A549 (cell line): ENCODE measurements around the gene SLC34A1. TPM values are rescaled to one million over a fixed set of nuclear protein-coding genes. Genes with fewer than 3 reads are reported as not detected.
A peak's percentile ranks its signal among the peaks of the same experiment; 100 is the strongest.
"Not testable (repeated sequence)": the region's sequence is repeated elsewhere in the genome, so short reads cannot be mapped to it uniquely, and the experiment has no call there.

ENCODE experiments used
- ATAC-seq, 2 experiments: fragments of 200-7000 bp in 1 of 2; fragments of >200 bp in 1 of 2; cut with Nextera tagmentation in 1 of 2; cut with Tn5 transposase in 1 of 2; 3 replicates each; pipeline versions ENCODE4 v1.8.0 to v1.9.1; 2018 to 2020; ENCODE audit warnings: mild to moderate bottlenecking in 1 of 2, moderate library complexity in 1 of 2
- CTCF ChIA-PET: fragments of 300-600 bp; sonication (Branson Sonifier 250); formaldehyde crosslinking; extraction: SDS; loops from one replicate; lab custom pipeline; 2021; ENCODE audit warnings: antibody characterized with exemption, inconsistent platforms; lab: Yijun Ruan, JAX
- POLR2A ChIA-PET: fragments of 350-600 bp; formaldehyde crosslinking; extraction: SDS; loops from one replicate; lab custom pipeline; 2021; ENCODE audit warnings: antibody characterized with exemption, inconsistent platforms; lab: Yijun Ruan, JAX
- DNase-seq, 2 experiments: peaks; one replicate each; pipeline versions ENCODE4 v3.0.0 to v3.0.0-alpha.2; 2011 to 2016; ENCODE audit warnings: low read depth in 1 of 2, low spot score in 1 of 2
- FAIRE-seq: peaks from 2 replicates; lab custom pipeline; 2011; peaks lifted over from hg19 to GRCh38; lab: Jason Lieb, UNC
- H3K27ac ChIP-seq, 2 experiments: fragments of >200 bp; sonication (Bioruptor Twin); formaldehyde crosslinking; 3 replicates each; pipeline ENCODE4 v1.5.1; 2016 to 2017
- H3K4me1 ChIP-seq: fragments of >200 bp; sonication (Bioruptor Twin); formaldehyde crosslinking; 3 replicates; pipeline ENCODE4 v1.6.1; 2016
- H3K4me2 ChIP-seq: fragments of >200 bp; sonication (Bioruptor Twin); formaldehyde crosslinking; 3 replicates; pipeline ENCODE4 v1.6.1; 2016
- H3K4me3 ChIP-seq: fragments of >200 bp; sonication (Bioruptor Twin); formaldehyde crosslinking; 3 replicates; pipeline ENCODE4 v1.5.1; 2016
- H3K9me3 ChIP-seq: fragments of >200 bp; sonication (Bioruptor Twin); formaldehyde crosslinking; 3 replicates; pipeline ENCODE4 v1.6.1; 2016
- BHLHE40 ChIP-seq: IDR thresholded peaks from 2 replicates; pipeline ENCODE4 v1.6.1; 2012; ENCODE audit warnings: low read depth, low read length, inconsistent platforms
- FOSB ChIP-seq: fragments of 250-450 bp; sonication (Bioruptor Pico); IDR thresholded peaks from 2 replicates; pipeline ENCODE4 v1.5.0; 2020; ENCODE audit warnings: mild to moderate bottlenecking, moderate library complexity
- HDAC2 ChIP-seq: fragments of 200-600 bp; sonication (generic); IDR thresholded peaks from 2 replicates; pipeline ENCODE4 v1.6.1; 2016
- JUN ChIP-seq, 2 experiments: fragments of >200 bp; sonication (Bioruptor Twin); formaldehyde crosslinking; IDR thresholded peaks; 2 replicates in 1 of 2; 3 replicates in 1 of 2; pipeline ENCODE4 v1.6.1; 2016 to 2017
- JUNB ChIP-seq: fragments of >200 bp; sonication (Bioruptor Twin); formaldehyde crosslinking; IDR thresholded peaks from 2 replicates; pipeline ENCODE4 v1.6.1; 2016
- RFX5 ChIP-seq: fragments of 450-650 bp; IDR thresholded peaks from 2 replicates; pipeline ENCODE4 v1.7.1; 2014; ENCODE audit warnings: antibody characterized with exemption, mild to moderate bottlenecking, moderate library complexity
- RNF2 ChIP-seq: fragments of 200-600 bp; sonication (generic); IDR thresholded peaks from 2 replicates; pipeline ENCODE4 v1.6.1; 2016; ENCODE audit warnings: low read depth, mild to moderate bottlenecking, antibody characterized with exemption, moderate library complexity, borderline replicate concordance
- ZFP36 ChIP-seq: fragments of 450-650 bp; IDR thresholded peaks from 2 replicates; pipeline ENCODE4 v1.6.1; 2014; ENCODE audit warnings: borderline replicate concordance; ENCODE audit not compliant: partially characterized antibody
- ZNF302 ChIP-seq: fragments of 250-450 bp; sonication (Bioruptor Pico); IDR thresholded peaks from 2 replicates; pipeline ENCODE4 v1.9.0; 2021; ENCODE audit warnings: inconsistent platforms, mild to moderate bottlenecking, moderate library complexity
- WGBS: methylation state at CpG from one replicate; pipeline ENCODE4 v1.1.6; 2017; ENCODE audit errors: missing lambda C conversion rate; 5-methylcytosine and 5-hydroxymethylcytosine counted together
- polyA plus RNA-seq, 4 experiments: library from polyadenylated mRNA; depleted of rRNA in 3 of 4; stranded (reverse); fragments of >200 nt; fragmentation: RNase III in 1 of 4; extraction: RNeasy Plus Mini Kit Qiagen cat#74134 plus additional on column Dnase treatment in 1 of 4; gene quantifications; 2 replicates in 3 of 4; 3 replicates in 1 of 4; pipeline ENCODE4 v1.2.3, GENCODE V29; 2011 to 2017
- TF ChIP-seq, protein P1 (sequence below): fragments of 200-600 bp; sonication (generic); IDR thresholded peaks from 2 replicates; pipeline ENCODE4 v1.6.1; 2016; ENCODE audit warnings: antibody characterized with exemption, mild to moderate bottlenecking, moderate library complexity

Gene SLC34A1
- polyA plus RNA-seq, 2 of the 4 experiments (the other 2 are of a cell fraction): 0.03 TPM; not detected in 1

DNA sequence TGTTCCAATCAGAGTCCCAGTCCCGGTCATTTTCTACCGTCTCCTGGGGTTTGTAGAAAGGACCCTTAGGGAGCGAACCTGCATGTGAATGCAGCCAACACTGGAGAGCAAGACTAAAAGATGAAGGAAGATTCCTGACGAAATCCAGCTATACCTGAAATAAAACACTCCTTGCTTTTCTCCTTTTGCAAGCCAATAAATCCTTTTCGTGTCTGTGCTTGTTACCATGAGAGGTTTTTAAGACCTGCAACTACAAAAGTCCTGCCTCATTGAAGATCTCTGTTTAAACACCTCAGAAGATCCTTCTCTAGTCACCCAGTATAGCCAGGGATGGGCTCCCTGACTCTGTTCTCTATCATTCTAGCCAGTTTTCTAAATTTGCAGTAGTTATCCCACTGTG, 10.0 kb upstream of the SLC34A1 start:
- DNase-seq (no peak), FAIRE-seq (no peak), ATAC-seq (no peak)
- TF ChIP-seq RNF2: no peak
- ChIA-PET CTCF (interaction anchor here (1.0 to 33.9 kb wide), 3 partner anchors 24 to 65 kb away, joined by 3 to 1107 read pairs (median 3); partner anchors contain the start of genes F12, PFN3 and SLC34A1), POLR2A (no interaction called here)
- H3K4me3 ChIP-seq: no peak overlapping the region
- no peaks in the 10 kb centered on the region for H3K9me3 ChIP-seq
- peaks cover 29% of the 10 kb centered on the region for H3K4me1 ChIP-seq
- H3K27ac ChIP-seq: no peak overlapping the region
- no peak overlapping the region for H3K4me2 ChIP-seq
- WGBS: 84% methylated on average over 5 of the region's 5 CpGs

GRCh38 chr5:177375516-177375915, 8.7 kb upstream of the SLC34A1 start:
- FAIRE-seq, H3K9me3 ChIP-seq, DNase-seq, H3K27ac ChIP-seq, POLR2A ChIA-PET, H3K4me2 ChIP-seq, H3K4me3 ChIP-seq, ATAC-seq: not testable (repeated sequence)
- WGBS: 47% methylated on average over 5 of the region's 5 CpGs
- H3K4me1 ChIP-seq: peaks cover 35% of the 10 kb centered on the region
- CTCF ChIA-PET: interaction anchor here (1.0 to 33.9 kb wide), 2 partner anchors 23 to 126 kb away, joined by 3 to 1107 read pairs; partner anchors contain the start of genes F12, PFN3 and SLC34A1

DNA sequence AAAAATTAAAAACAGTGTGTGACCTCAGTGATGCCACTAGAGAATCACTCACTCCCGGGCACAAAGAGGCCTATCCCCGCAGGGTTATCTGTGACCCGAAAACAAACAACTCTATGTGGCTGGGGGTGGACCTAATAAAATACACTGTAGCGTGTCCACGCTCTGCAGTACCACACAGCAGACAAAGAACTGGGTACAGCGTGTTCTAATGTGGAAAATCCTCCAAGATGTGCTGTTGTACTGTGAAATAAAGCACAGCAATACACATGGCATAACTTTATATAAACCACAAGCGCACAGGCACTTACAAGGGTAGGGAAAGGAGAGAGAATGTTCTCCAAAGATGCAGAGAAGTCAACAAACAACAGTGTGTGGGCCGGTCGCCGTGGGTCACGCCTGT, 8.1 kb upstream of the SLC34A1 start:
- TF ChIP-seq ZFP36: no peak
- no peak for TF ChIP-seq RFX5
- no peak for TF ChIP-seq HDAC2
- TF ChIP-seq, protein P1, sequence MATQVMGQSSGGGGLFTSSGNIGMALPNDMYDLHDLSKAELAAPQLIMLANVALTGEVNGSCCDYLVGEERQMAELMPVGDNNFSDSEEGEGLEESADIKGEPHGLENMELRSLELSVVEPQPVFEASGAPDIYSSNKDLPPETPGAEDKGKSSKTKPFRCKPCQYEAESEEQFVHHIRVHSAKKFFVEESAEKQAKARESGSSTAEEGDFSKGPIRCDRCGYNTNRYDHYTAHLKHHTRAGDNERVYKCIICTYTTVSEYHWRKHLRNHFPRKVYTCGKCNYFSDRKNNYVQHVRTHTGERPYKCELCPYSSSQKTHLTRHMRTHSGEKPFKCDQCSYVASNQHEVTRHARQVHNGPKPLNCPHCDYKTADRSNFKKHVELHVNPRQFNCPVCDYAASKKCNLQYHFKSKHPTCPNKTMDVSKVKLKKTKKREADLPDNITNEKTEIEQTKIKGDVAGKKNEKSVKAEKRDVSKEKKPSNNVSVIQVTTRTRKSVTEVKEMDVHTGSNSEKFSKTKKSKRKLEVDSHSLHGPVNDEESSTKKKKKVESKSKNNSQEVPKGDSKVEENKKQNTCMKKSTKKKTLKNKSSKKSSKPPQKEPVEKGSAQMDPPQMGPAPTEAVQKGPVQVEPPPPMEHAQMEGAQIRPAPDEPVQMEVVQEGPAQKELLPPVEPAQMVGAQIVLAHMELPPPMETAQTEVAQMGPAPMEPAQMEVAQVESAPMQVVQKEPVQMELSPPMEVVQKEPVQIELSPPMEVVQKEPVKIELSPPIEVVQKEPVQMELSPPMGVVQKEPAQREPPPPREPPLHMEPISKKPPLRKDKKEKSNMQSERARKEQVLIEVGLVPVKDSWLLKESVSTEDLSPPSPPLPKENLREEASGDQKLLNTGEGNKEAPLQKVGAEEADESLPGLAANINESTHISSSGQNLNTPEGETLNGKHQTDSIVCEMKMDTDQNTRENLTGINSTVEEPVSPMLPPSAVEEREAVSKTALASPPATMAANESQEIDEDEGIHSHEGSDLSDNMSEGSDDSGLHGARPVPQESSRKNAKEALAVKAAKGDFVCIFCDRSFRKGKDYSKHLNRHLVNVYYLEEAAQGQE: no peak
- no peak for TF ChIP-seq JUNB
- no peak for TF ChIP-seq BHLHE40
- TF ChIP-seq ZNF302 (CRISPR knock-in tag): no peak
- FAIRE-seq (no peak), ATAC-seq (no peak), DNase-seq (no peak)
- H3K4me1 ChIP-seq: peaks cover 34% of the 10 kb centered on the region
- ChIA-PET CTCF (interaction anchor here (1.0 to 33.9 kb wide), 2 partner anchors 22 to 125 kb away, joined by 3 to 1107 read pairs; partner anchors contain the start of genes F12, PFN3 and SLC34A1), POLR2A (no interaction called here)
- 88% methylated on average over 11 of the region's 11 CpGs for WGBS
- H3K4me2 ChIP-seq: no peak overlapping the region
- H3K27ac ChIP-seq: no peak overlapping the region
- H3K4me3 ChIP-seq: no peak overlapping the region
- no peaks in the 10 kb centered on the region for H3K9me3 ChIP-seq

DNA sequence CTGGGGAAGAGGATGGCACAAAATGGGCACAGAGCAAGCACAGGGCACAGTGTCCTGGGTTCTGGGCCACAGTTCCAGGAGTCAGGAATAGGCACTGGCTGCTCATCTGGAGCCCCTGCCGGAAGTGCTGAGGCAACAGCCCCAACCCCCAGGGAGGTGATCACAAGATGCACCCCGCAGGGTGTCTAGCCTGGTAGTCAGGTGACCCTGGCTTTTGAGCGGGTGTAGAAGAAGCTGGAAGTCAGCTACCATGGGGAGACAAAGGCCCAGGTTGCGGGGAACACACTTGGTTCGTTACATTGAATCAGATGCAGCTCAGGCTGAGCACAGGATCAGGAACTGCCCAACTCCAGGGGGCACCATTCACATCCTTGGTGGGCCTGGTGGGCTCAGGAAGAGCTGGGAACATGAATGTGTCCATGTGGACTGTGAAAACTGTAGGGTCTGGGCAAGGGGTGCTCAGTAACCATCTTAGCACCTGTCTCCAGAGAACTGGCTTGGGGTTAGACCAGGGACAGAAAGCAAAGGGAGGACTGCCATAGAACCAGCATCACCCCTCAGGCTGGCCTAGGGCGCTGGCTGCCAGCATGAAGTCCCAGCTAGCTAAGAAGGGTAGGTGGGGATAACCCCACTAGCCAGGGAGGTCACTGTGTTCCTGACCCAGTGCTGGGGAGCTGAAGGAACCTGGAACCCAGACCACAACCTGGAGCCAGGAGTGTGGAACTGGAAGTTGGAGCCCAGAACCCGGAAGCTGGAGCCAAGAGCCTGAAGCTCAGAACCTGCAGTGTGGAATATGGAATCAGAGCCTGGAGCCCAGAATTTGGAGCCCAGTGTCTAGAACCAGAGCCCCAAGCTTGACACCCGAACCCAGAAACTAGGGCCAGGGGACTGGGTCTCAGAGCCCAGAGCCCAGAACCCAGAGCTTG, 6.1 kb upstream of the SLC34A1 start:
- CTCF ChIA-PET: interaction anchor here (1.0 to 43.1 kb wide), 10 partner anchors 1 to 123 kb away, joined by 3 to 1107 read pairs (median 5); partner anchors contain the start of genes F12, LMAN2, PFN3 and SLC34A1
- H3K4me1 ChIP-seq: peaks cover 23% of the 10 kb centered on the region
- DNase-seq: no peak
- POLR2A ChIA-PET: interaction anchor here (1.0 to 1.1 kb wide), 2 partner anchors 24 to 48 kb away, joined by 3 to 5 read pairs; partner anchors contain the start of gene GRK6
- H3K9me3 ChIP-seq: no peaks in the 10 kb centered on the region
- no peak overlapping the region for H3K4me3 ChIP-seq
- ATAC-seq: no peak; a peak in 1 of 6 replicates
- H3K27ac ChIP-seq: peak overlapping the region; percentile 85 to 89
- TF ChIP-seq JUN (IDR thresholded peaks at IDR 0.05) (0 out of 5 replicates have a peak, but pooled peaks of 1 of the 2 experiments have one; percentile 8), FOSB (CRISPR knock-in tag) (no peak)
- TF ChIP-seq, all 56 proteins: peak for 1
- WGBS: 84% methylated on average over 7 of the region's 8 CpGs
- no peak for FAIRE-seq
- peak overlapping the region; percentile 65; the same call in 2 of the 3 replicates for H3K4me2 ChIP-seq
